Liver (tissue), 2 donors: ENCODE measurements around the gene CSNK1G1.

Experiments used
- TF ChIP-seq, protein P1 (sequence below): IDR thresholded peaks from 2 replicates; pipeline ENCODE4 v1.6.1; 2016; ENCODE audit warnings: antibody characterized with exemption, mild to moderate bottlenecking
- TF ChIP-seq, protein P2 (sequence below): fragments of 150-350 bp; IDR thresholded peaks from 2 replicates; pipeline ENCODE4 v1.5.1; 2017; ENCODE audit warnings: improper control_type of control experiment, low read depth, low read length; ENCODE audit not compliant: missing input control
- donor health status: healthy.

DNA sequence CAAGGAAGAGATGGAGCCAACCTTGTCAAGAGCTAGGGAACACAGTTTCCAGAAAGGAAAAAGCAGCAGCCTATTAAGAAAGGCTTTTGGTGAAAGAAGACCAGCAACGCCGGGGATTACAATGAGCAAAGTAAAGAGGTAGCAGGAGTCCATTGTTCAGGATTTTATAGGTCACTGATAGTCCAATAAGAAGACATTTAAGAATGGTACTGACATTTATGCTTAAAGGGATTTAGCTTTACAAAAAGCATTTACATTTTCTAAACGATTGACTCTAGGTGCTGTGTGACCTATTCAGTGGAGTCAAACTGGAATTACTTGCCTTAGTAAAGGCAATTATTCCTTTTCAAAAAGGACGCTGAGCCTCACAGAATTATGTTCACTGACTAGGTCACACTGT, 40.8 kb downstream of the CSNK1G1 start:
- TF ChIP-seq, protein P1, sequence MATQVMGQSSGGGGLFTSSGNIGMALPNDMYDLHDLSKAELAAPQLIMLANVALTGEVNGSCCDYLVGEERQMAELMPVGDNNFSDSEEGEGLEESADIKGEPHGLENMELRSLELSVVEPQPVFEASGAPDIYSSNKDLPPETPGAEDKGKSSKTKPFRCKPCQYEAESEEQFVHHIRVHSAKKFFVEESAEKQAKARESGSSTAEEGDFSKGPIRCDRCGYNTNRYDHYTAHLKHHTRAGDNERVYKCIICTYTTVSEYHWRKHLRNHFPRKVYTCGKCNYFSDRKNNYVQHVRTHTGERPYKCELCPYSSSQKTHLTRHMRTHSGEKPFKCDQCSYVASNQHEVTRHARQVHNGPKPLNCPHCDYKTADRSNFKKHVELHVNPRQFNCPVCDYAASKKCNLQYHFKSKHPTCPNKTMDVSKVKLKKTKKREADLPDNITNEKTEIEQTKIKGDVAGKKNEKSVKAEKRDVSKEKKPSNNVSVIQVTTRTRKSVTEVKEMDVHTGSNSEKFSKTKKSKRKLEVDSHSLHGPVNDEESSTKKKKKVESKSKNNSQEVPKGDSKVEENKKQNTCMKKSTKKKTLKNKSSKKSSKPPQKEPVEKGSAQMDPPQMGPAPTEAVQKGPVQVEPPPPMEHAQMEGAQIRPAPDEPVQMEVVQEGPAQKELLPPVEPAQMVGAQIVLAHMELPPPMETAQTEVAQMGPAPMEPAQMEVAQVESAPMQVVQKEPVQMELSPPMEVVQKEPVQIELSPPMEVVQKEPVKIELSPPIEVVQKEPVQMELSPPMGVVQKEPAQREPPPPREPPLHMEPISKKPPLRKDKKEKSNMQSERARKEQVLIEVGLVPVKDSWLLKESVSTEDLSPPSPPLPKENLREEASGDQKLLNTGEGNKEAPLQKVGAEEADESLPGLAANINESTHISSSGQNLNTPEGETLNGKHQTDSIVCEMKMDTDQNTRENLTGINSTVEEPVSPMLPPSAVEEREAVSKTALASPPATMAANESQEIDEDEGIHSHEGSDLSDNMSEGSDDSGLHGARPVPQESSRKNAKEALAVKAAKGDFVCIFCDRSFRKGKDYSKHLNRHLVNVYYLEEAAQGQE = no peak
- TF ChIP-seq, protein P2, sequence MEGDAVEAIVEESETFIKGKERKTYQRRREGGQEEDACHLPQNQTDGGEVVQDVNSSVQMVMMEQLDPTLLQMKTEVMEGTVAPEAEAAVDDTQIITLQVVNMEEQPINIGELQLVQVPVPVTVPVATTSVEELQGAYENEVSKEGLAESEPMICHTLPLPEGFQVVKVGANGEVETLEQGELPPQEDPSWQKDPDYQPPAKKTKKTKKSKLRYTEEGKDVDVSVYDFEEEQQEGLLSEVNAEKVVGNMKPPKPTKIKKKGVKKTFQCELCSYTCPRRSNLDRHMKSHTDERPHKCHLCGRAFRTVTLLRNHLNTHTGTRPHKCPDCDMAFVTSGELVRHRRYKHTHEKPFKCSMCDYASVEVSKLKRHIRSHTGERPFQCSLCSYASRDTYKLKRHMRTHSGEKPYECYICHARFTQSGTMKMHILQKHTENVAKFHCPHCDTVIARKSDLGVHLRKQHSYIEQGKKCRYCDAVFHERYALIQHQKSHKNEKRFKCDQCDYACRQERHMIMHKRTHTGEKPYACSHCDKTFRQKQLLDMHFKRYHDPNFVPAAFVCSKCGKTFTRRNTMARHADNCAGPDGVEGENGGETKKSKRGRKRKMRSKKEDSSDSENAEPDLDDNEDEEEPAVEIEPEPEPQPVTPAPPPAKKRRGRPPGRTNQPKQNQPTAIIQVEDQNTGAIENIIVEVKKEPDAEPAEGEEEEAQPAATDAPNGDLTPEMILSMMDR = no peak
